HFF-Myc (cell line): ENCODE measurements around the gene FGB.

Experiments used
- DNase-seq: peaks from one replicate; pipeline ENCODE4 v3.0.0-alpha.2; 2011; ENCODE audit warnings: low read depth; ENCODE audit errors: extremely low read depth
- H3K4me3 ChIP-seq: replicated peaks from 2 replicates; pipeline ENCODE4 v1.5.1; 2011; ENCODE audit warnings: low read depth, mild to moderate bottlenecking, control low read depth, low read length
- CTCF ChIP-seq: IDR thresholded peaks from 2 replicates; pipeline ENCODE4 v1.5.1; 2012; ENCODE audit warnings: mild to moderate bottlenecking, low read depth, low read length, control low read depth; ENCODE audit errors: missing control alignments

Gene FGB

GRCh38 chr4:154562697-154563254 lies at the start of gene FGB:
TSS of gene FGB (plus strand) at chr4:154563011. CDS start at chr4:154563019, 8 bp downstream.
- DNase-seq: no peak
- TF ChIP-seq CTCF: no peak
- no peak within 1 kb of the TSS for H3K4me3 ChIP-seq

DNA sequence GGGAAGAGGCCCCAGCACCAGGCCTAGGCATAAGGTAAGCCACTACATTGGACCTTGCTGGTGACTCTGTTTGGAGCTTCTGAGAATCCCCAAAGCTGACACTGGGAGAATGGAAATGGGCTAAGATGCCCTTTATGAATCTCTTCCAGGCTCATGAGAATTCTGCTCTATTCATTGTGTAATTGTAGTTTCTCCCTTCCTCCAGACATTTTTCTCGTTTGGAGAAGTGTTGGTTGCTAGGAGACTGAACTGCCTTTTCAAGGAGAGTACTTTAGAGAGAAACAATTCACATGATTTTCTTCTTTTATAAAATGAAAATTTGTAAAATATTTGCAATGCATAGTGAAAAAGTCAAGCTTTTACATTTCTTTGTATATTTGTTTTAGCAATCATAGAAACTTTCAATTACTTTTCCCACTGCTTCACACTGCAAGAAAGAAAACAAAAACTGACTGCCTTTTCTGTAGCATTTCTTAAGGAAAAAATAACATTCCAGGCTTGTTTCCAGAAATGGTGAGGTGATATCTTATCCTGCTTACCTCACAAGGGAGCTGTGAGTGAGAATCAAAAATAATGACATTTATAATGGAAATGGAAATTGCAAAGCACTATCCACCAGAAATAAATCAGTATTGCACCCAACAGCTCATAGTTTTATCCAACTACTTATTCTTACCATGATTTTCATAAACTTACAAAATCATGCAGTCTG lies 46.3 kb upstream of the FGB start:
- TF ChIP-seq CTCF: no peak
- H3K4me3 ChIP-seq: no peak overlapping the region
- no peak for DNase-seq

DNA sequence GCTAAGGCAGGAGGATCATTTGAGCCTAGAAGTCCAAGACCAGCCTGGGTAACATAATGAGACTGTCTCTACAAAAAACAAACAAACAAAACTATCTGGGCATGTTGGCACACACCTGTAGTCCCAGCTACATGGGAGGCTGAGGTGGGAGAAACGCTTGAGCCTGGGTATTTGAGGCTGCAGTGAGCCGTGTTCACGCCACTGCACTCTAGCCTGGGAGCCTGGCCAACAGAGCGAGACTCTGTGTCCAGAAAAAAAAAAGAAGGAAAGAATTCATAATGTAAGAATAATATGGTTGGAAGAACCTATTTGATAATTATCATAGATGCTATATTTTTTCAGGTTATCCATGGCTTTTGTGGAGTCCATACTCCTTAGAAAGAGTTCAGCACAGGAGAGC lies 45.2 kb upstream of the FGB start:
- no peak for DNase-seq
- H3K4me3 ChIP-seq: no peak overlapping the region
- TF ChIP-seq CTCF: no peak

GRCh38 chr4:154519214-154519613 lies 43.6 kb upstream of the FGB start:
- TF ChIP-seq CTCF: no peak
- H3K4me3 ChIP-seq: no peak overlapping the region
- DNase-seq: no peak

DNA sequence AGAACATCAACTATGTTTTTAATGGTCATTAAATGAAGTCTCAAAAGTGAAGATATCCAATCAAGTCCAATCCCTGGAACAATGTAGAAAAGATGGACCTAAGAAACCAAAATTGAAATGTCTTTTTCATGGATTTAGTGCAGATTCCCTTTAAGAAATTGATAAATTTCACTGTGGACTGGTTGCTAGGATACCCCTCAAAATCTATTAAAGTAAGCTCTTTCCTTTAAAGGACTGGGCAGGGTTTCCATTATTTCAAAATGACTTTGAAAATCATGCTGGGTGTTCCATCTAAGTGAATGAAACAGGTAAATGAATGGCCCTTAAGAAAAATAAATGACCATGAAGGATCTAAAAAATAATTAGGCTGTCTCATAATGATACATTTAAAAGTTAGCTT lies 41.2 kb upstream of the FGB start:
- DNase-seq: no peak
- TF ChIP-seq CTCF: no peak
- no peak overlapping the region for H3K4me3 ChIP-seq

DNA sequence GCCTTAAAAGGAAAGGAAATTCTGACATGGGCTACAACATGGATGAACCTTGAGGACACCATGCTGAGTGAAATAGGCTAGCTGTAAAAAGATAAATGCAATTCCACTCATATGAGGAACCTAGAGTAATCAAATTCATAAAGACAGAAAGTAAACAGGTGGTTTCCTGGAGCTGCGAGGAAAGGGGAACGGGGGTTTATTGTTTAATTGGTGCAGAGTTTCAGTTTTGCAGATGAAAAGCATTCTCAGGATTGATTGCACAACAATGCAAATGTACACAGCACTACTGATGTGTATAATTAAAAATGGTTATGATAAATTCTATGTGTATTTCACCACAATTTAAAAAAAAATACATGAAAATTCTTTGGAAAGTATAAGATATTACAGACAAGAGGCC lies 36.7 kb upstream of the FGB start:
- DNase-seq: no peak
- no peak overlapping the region for H3K4me3 ChIP-seq

More for the DNA sequence above, 36.7 kb upstream of the FGB start:
- TF ChIP-seq CTCF: no peak
